NT2/D1 (cell line): ENCODE results near the gene BFSP1.

Source experiments
- YY1 ChIP-seq: IDR thresholded peaks from 2 replicates; pipeline ENCODE4 v1.6.1; 2011; ENCODE audit not compliant: insufficient read length, insufficient read depth
- ZNF274 ChIP-seq: IDR thresholded peaks from 2 replicates; pipeline ENCODE4 v1.6.1; 2011; ENCODE audit warnings: mild to moderate bottlenecking, low read depth, low read length

DNA sequence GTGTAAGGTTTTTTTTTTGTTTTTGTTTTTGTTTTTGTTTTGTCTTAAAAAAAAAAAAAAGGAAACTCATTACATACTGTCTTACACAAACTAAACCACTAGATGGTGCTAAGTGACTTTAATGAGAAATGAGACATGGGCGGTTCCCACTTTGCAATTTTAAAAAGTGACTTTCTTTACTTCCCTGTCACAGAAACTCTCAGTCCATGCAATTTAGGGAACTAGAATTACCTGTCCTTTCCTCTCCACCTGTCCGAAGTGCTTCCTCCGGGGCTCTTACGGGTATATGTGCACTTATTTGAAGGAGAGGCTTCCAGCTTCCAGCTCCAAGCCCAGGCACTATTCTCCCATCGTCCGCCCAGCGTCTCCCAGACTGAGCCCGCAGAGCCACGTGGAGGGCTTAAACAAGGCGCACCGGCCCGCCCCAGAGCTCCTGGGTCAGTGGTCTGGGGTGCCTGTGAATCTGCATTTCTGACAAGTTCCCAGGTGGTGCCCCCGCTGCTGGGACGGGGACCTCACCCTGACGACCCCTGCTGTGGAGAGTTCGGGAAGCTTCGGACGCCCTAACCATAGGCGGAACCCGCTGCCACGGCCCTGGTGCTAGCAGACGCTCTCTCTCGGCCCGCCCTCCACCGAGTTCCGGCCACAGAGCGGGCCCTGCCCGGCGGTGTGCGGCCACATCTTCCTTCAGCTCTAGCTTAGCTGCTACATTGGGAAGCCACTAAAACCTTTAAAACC lies 26.1 kb downstream of the BFSP1 start:
- no peak for TF ChIP-seq ZNF274
- TF ChIP-seq YY1: no peak
